A549 (cell line): ENCODE results near the gene CXorf66. TPM values are rescaled to one million over a fixed set of nuclear protein-coding genes. Genes with fewer than 3 reads are reported as not detected.

Experiments used
- ATAC-seq, 2 experiments: fragments of 200-7000 bp in 1 of 2; fragments of >200 bp in 1 of 2; cut with Nextera tagmentation in 1 of 2; cut with Tn5 transposase in 1 of 2; 3 replicates each; pipeline versions ENCODE4 v1.8.0 to v1.9.1; 2018 to 2020; ENCODE audit warnings: mild to moderate bottlenecking in 1 of 2, moderate library complexity in 1 of 2
- CTCF ChIA-PET: fragments of 300-600 bp; sonication (Branson Sonifier 250); formaldehyde crosslinking; extraction: SDS; loops from one replicate; lab custom pipeline; 2021; ENCODE audit warnings: antibody characterized with exemption, inconsistent platforms; lab: Yijun Ruan, JAX
- POLR2A ChIA-PET: fragments of 350-600 bp; formaldehyde crosslinking; extraction: SDS; loops from one replicate; lab custom pipeline; 2021; ENCODE audit warnings: antibody characterized with exemption, inconsistent platforms; lab: Yijun Ruan, JAX
- DNase-seq, 2 experiments: peaks; one replicate each; pipeline versions ENCODE4 v3.0.0 to v3.0.0-alpha.2; 2011 to 2016; ENCODE audit warnings: low read depth in 1 of 2, low spot score in 1 of 2
- FAIRE-seq: peaks from 2 replicates; lab custom pipeline; 2011; peaks lifted over from hg19 to GRCh38; lab: Jason Lieb, UNC
- H3K27ac ChIP-seq, 2 experiments: fragments of >200 bp; sonication (Bioruptor Twin); formaldehyde crosslinking; 3 replicates each; pipeline ENCODE4 v1.5.1; 2016 to 2017
- H3K4me1 ChIP-seq: fragments of >200 bp; sonication (Bioruptor Twin); formaldehyde crosslinking; 3 replicates; pipeline ENCODE4 v1.6.1; 2016
- H3K4me2 ChIP-seq: fragments of >200 bp; sonication (Bioruptor Twin); formaldehyde crosslinking; 3 replicates; pipeline ENCODE4 v1.6.1; 2016
- H3K4me3 ChIP-seq: fragments of >200 bp; sonication (Bioruptor Twin); formaldehyde crosslinking; 3 replicates; pipeline ENCODE4 v1.5.1; 2016
- H3K9me3 ChIP-seq: fragments of >200 bp; sonication (Bioruptor Twin); formaldehyde crosslinking; 3 replicates; pipeline ENCODE4 v1.6.1; 2016
- CBX2 ChIP-seq: fragments of 200-600 bp; sonication (generic); IDR thresholded peaks from 2 replicates; pipeline ENCODE4 v1.6.1; 2016; ENCODE audit warnings: low read depth, mild to moderate bottlenecking, borderline replicate concordance
- CBX8 ChIP-seq: fragments of 200-600 bp; sonication (generic); IDR thresholded peaks from 2 replicates; pipeline ENCODE4 v1.6.1; 2016
- CHD4 ChIP-seq: fragments of 200-600 bp; sonication (generic); IDR thresholded peaks from 2 replicates; pipeline ENCODE4 v1.6.1; 2016; ENCODE audit warnings: antibody characterized with exemption, mild to moderate bottlenecking, borderline replicate concordance
- CTCF ChIP-seq: fragments of >200 bp; sonication (Bioruptor Twin); formaldehyde crosslinking; IDR thresholded peaks from 3 replicates; pipeline ENCODE4 v1.5.1; 2016
- E2F6 ChIP-seq: IDR thresholded peaks from 2 replicates; pipeline ENCODE4 v1.6.1; 2012; ENCODE audit warnings: low read depth, borderline replicate concordance
- EP300 ChIP-seq, 2 experiments: fragments of >200 bp; sonication (Bioruptor Twin); formaldehyde crosslinking; IDR thresholded peaks; 2 replicates in 1 of 2; 3 replicates in 1 of 2; pipeline ENCODE4 v1.6.1; 2016 to 2017
- ESRRA ChIP-seq: fragments of 150-350 bp; IDR thresholded peaks from 2 replicates; pipeline ENCODE4 v1.6.1; 2014; ENCODE audit warnings: mild to moderate bottlenecking, low read length, borderline replicate concordance
- FOSB ChIP-seq: fragments of 250-450 bp; sonication (Bioruptor Pico); IDR thresholded peaks from 2 replicates; pipeline ENCODE4 v1.5.0; 2020; ENCODE audit warnings: mild to moderate bottlenecking, moderate library complexity
- HEYL ChIP-seq: fragments of 250-450 bp; sonication (Bioruptor Pico); IDR thresholded peaks from 2 replicates; pipeline ENCODE4 v1.8.0; 2021; ENCODE audit warnings: mild to moderate bottlenecking, moderate library complexity
- HOXA7 ChIP-seq: fragments of 250-450 bp; sonication (Bioruptor Pico); IDR thresholded peaks from 2 replicates; pipeline ENCODE4 v1.5.0; 2020; ENCODE audit warnings: mild to moderate bottlenecking, moderate library complexity
- JUN ChIP-seq, 2 experiments: fragments of >200 bp; sonication (Bioruptor Twin); formaldehyde crosslinking; IDR thresholded peaks; 2 replicates in 1 of 2; 3 replicates in 1 of 2; pipeline ENCODE4 v1.6.1; 2016 to 2017
- KDM1A ChIP-seq: fragments of 200-600 bp; sonication (generic); IDR thresholded peaks from 2 replicates; pipeline ENCODE4 v1.6.1; 2016; ENCODE audit warnings: low read depth, mild to moderate bottlenecking
- KDM5A ChIP-seq: fragments of 200-600 bp; sonication (generic); IDR thresholded peaks from 2 replicates; pipeline ENCODE4 v1.6.1; 2016; ENCODE audit warnings: antibody characterized with exemption, mild to moderate bottlenecking
- MAFK ChIP-seq: fragments of 450-650 bp; IDR thresholded peaks from 2 replicates; pipeline ENCODE4 v1.6.1; 2014; ENCODE audit not compliant: partially characterized antibody
- NFE2L2 ChIP-seq: fragments of 150-350 bp; conservative IDR thresholded peaks from 2 replicates; pipeline ENCODE4 v1.6.1; 2014; ENCODE audit warnings: low read length
- PHF8 ChIP-seq: fragments of 200-600 bp; sonication (generic); IDR thresholded peaks from 2 replicates; pipeline ENCODE4 v1.6.1; 2016; ENCODE audit warnings: low read depth, mild to moderate bottlenecking, antibody characterized with exemption, moderate library complexity, borderline replicate concordance
- POLR2A ChIP-seq: IDR thresholded peaks from 2 replicates; pipeline ENCODE4 v1.6.1; 2012; ENCODE audit warnings: mild to moderate bottlenecking, low read length
- RARB ChIP-seq: fragments of 250-450 bp; sonication (Bioruptor Pico); IDR thresholded peaks from 2 replicates; pipeline ENCODE4 v1.8.0; 2021; ENCODE audit warnings: mild to moderate bottlenecking, moderate library complexity
- REST ChIP-seq: fragments of 200-600 bp; sonication (generic); IDR thresholded peaks from 2 replicates; pipeline ENCODE4 v1.6.1; 2016; ENCODE audit warnings: antibody characterized with exemption, mild to moderate bottlenecking, moderate library complexity
- RFX5 ChIP-seq: fragments of 450-650 bp; IDR thresholded peaks from 2 replicates; pipeline ENCODE4 v1.7.1; 2014; ENCODE audit warnings: antibody characterized with exemption, mild to moderate bottlenecking, moderate library complexity
- RNF2 ChIP-seq: fragments of 200-600 bp; sonication (generic); IDR thresholded peaks from 2 replicates; pipeline ENCODE4 v1.6.1; 2016; ENCODE audit warnings: low read depth, mild to moderate bottlenecking, antibody characterized with exemption, moderate library complexity, borderline replicate concordance
- ZC3H11A ChIP-seq: fragments of 450-650 bp; IDR thresholded peaks from 2 replicates; pipeline ENCODE4 v1.6.1; 2014; ENCODE audit warnings: antibody characterized with exemption, mild to moderate bottlenecking
- WGBS: methylation state at CpG from one replicate; pipeline ENCODE4 v1.1.6; 2017; ENCODE audit errors: missing lambda C conversion rate; 5-methylcytosine and 5-hydroxymethylcytosine counted together
- polyA plus RNA-seq, 4 experiments: library from polyadenylated mRNA; depleted of rRNA in 3 of 4; stranded (reverse); fragments of >200 nt; fragmentation: RNase III in 1 of 4; extraction: RNeasy Plus Mini Kit Qiagen cat#74134 plus additional on column Dnase treatment in 1 of 4; gene quantifications; 2 replicates in 3 of 4; 3 replicates in 1 of 4; pipeline ENCODE4 v1.2.3, GENCODE V29; 2011 to 2017
- TF ChIP-seq, protein P1 (sequence below): fragments of 250-450 bp; sonication (Bioruptor Pico); IDR thresholded peaks from 2 replicates; pipeline ENCODE4 v1.5.0; 2021; ENCODE audit warnings: mild to moderate bottlenecking, moderate library complexity, borderline replicate concordance

Gene CXorf66
- polyA plus RNA-seq, 2 of the 4 experiments (the other 2 are of a cell fraction), result not detected

DNA sequence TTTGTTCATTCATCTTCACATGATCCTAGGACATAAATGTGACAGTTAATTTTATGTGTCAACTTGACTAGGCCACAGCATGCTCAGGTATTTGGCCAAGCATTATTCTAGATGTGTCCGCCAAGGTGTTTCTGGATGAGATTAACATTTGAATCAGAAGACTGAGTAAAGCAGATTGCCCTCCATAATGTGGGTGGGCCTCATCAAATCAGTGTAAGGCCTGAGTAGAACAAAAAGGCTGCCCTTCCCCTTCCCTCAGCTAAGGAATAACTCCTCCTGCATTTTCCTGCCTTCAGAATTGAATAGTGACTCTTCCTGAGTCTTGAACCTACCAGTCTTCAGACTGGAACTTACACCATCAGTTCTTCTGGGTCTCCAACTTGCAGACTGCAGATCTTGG, 50.9 kb downstream of the CXorf66 start:
- TF ChIP-seq PHF8, result no peak
- TF ChIP-seq, protein P1, sequence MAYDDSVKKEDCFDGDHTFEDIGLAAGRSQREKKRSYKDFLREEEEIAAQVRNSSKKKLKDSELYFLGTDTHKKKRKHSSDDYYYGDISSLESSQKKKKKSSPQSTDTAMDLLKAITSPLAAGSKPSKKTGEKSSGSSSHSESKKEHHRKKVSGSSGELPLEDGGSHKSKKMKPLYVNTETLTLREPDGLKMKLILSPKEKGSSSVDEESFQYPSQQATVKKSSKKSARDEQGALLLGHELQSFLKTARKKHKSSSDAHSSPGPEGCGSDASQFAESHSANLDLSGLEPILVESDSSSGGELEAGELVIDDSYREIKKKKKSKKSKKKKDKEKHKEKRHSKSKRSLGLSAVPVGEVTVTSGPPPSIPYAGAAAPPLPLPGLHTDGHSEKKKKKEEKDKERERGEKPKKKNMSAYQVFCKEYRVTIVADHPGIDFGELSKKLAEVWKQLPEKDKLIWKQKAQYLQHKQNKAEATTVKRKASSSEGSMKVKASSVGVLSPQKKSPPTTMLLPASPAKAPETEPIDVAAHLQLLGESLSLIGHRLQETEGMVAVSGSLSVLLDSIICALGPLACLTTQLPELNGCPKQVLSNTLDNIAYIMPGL (CRISPR knock-in tag), result no peak
- no peak for TF ChIP-seq ZC3H11A
- no peak for TF ChIP-seq KDM1A
- no peak for TF ChIP-seq CBX2
- TF ChIP-seq CTCF, result no peak
- no peak for TF ChIP-seq RNF2
- TF ChIP-seq KDM5A, result no peak
- TF ChIP-seq HOXA7, result no peak
- no peak for TF ChIP-seq REST
- TF ChIP-seq POLR2A, result no peak
- no peak for TF ChIP-seq ESRRA
- no peak overlapping the region for H3K4me2 ChIP-seq

GRCh38 chrX:139909712-139910111, 55.6 kb downstream of the CXorf66 start:
- POLR2A ChIA-PET, result no interaction called here
- DNase-seq (no peak), FAIRE-seq (no peak), ATAC-seq (no peak)
- H3K27ac ChIP-seq, result no peak overlapping the region
- no peaks in the 10 kb centered on the region for H3K4me1 ChIP-seq
- H3K4me2 ChIP-seq, result no peak overlapping the region
- H3K4me3 ChIP-seq, result no peak overlapping the region
- H3K9me3 ChIP-seq, result no peaks in the 10 kb centered on the region
- no peak for TF ChIP-seq HOXA7
- no peak for TF ChIP-seq CBX8
- no peak for TF ChIP-seq RARB (CRISPR knock-in tag)
- TF ChIP-seq RNF2, result no peak
- TF ChIP-seq NFE2L2, result no peak
- TF ChIP-seq REST, result no peak
- TF ChIP-seq HEYL (CRISPR knock-in tag), result no peak
- TF ChIP-seq RFX5, result no peak
- TF ChIP-seq MAFK, result no peak
- TF ChIP-seq JUN (IDR thresholded peaks at IDR 0.05), result no peak
- no peak for TF ChIP-seq EP300 (IDR thresholded peaks at IDR 0.05)
- TF ChIP-seq FOSB (CRISPR knock-in tag), result no peak
- no peak for TF ChIP-seq CHD4
- no peak for TF ChIP-seq E2F6
- TF ChIP-seq CTCF, result no peak
- CTCF ChIA-PET, result no interaction called here
- 81% methylated on average over 3 of the region's 3 CpGs for WGBS

More for the DNA sequence above, 50.9 kb downstream of the CXorf66 start:
- DNase-seq (no peak), ATAC-seq (no peak), FAIRE-seq (no peak)
- WGBS, result 92% methylated on average over 1 of the region's 1 CpG
- ChIA-PET POLR2A (no interaction called here), CTCF (interaction anchor here (1.0 kb wide), 1 partner anchor 20 kb away, joined by 3 read pairs; no protein-coding TSS in a partner anchor)
- H3K27ac ChIP-seq, result no peak overlapping the region
- no peaks in the 10 kb centered on the region for H3K9me3 ChIP-seq
- no peaks in the 10 kb centered on the region for H3K4me1 ChIP-seq
- no peak overlapping the region for H3K4me3 ChIP-seq
